Activated CD8-positive, alpha-beta memory T cell treated with anti-CD3 and anti-CD28 coated beads, Interleukin-2, amount 50 U/mL, for 24 hours (primary cell): Measurements from ENCODE around the gene ZNF488.

Experiments
- DNase-seq: peaks from one replicate; pipeline ENCODE4 v3.0.0-alpha.2; 2020; ENCODE audit errors: extremely low read depth

Gene ZNF488

GRCh38 chr10:47366731-47367460 lies 17.2 kb downstream of the ZNF488 start:
- DNase-seq = no peak

GRCh38 chr10:47366181-47366631 lies 17.9 kb downstream of the ZNF488 start:
- DNase-seq = no peak

- no peak for DNase-seq
These were observed 18.5 kb downstream of the ZNF488 start for GRCh38 chr10:47365431-47366180.

DNA sequence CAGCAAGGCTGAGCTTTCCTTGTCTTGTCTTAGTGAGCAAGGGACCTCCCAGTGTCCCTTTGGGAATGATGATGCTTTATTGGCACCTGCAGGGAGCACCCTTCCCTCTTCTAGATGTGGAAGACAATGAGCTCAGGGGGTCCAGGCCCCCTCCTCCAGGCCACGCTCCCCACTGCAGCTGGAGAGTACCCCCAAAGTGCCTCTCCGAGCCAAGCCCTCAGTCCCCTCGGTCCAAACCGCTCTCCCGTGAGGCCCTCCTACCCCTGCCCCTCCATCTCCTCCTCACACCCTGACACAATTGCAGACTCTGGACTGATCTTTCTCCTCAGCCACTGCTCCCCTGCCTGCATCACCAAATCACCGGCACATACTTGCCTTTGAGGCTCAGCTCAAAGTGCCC lies 19.2 kb downstream of the ZNF488 start:
- no peak for DNase-seq

DNA sequence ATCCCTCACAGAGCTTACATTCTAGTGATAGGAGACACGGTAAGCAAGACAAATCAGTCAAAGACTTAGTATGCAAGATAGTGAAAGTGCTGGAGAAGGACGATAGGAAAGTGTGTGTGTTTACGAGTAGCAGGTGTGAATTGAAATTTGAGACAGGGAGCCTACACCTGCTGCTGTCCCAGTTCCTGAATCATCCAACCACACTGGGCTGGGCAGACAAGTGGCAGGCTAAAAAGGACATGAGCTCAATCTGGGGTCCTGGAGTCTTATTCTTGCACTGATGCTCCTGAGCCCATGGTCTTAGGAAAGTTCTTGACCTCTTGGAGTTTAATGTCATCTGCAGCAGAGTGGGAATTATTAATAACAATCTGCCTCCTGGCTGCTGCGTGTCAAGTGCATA lies 19.7 kb downstream of the ZNF488 start:
- no peak for DNase-seq

GRCh38 chr10:47363781-47364180 lies 20.3 kb downstream of the ZNF488 start:
- DNase-seq = no peak

GRCh38 chr10:47362199-47362598 lies 21.9 kb downstream of the ZNF488 start:
- no peak for DNase-seq

GRCh38 chr10:47361293-47361692 lies 22.8 kb downstream of the ZNF488 start:
- DNase-seq = no peak

DNA sequence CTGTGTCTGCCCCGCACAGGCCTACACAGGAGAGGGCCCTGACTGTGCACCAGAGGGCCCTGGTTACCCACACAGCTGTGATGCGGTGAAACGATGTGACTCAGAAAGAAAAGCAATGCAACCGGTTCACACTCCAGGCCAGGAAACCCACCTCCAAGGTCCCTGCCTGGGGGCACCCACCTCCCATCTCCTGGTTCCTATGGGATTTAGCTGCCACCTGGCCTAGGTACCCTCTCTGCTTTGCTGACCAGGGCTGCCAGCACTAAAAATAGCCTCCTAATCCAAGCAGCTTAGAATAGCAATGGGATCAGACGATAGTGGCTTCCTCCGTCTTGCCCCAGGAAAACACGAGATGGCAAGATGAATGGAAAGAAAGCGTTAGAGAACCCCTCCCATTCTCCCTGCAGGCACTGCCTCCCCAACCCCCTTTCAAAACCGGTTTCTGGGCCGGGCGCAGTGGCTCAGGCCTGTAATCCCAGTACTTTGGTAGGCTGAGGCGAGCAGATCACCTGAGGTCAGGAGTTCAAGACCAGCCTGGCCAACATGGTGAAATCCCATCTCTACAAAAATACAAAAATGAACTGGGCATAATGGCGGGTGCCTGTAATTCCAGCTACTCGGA lies 23.6 kb downstream of the ZNF488 start:
- no peak for DNase-seq

- no peak for DNase-seq
These were observed 24.3 kb downstream of the ZNF488 start for GRCh38 chr10:47359626-47360418.

- DNase-seq = no peak
These were observed 25.0 kb downstream of the ZNF488 start for GRCh38 chr10:47359101-47359500.

DNA sequence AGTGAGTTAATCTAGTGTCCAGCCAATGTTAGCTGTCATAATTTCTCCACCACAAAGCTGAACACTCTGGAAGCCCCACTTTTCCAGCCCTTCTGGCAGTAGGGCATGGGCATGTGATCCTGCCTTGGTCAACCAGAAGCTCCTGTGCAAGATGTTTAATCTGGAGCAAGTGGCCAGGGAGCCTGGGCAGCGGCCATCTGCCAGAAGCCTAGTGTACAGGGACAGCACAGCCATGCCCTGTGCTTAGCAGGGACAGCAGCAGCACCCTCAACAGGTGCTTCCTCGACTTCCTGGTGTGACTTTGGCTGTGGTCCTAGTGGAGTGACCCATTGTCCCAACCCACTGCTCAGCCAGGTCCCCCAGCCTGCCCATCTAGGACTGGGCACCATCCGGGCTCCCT lies 25.6 kb downstream of the ZNF488 start:
- no peak for DNase-seq

DNA sequence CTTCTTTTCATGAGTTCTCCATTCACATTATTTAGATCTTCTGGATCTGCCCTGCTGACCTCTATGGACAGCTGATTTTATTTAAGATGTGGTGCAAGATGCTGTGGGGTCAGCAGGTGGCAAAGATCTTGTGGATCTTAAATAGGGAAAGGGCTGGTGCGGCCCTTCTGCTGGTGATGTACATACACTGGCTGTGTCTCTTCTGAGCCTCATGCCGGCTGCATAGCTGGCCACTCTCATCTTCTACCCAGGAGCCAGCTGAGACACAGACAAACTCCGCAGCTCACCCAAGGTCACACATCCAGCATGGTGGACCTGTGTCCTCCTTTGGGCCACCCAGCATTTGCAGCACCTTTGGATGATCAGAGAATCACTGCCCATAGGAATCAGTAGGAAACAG lies 26.2 kb downstream of the ZNF488 start:
- no peak for DNase-seq

DNA sequence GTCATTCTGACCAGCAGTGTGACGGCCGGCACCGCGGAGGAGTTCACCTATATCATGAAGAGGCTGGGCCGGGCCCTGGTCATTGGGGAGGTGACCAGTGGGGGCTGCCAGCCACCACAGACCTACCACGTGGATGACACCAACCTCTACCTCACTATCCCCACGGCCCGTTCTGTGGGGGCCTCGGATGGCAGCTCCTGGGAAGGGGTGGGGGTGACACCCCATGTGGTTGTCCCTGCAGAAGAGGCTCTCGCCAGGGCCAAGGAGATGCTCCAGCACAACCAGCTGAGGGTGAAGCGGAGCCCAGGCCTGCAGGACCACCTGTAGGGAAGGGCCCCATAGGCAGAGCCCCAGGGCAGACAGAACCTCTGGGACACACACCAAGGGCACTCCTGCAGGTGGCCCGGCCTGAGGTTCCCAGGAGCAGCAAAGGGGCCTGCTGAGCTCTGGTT lies 26.9 kb downstream of the ZNF488 start:
- no peak for DNase-seq

DNA sequence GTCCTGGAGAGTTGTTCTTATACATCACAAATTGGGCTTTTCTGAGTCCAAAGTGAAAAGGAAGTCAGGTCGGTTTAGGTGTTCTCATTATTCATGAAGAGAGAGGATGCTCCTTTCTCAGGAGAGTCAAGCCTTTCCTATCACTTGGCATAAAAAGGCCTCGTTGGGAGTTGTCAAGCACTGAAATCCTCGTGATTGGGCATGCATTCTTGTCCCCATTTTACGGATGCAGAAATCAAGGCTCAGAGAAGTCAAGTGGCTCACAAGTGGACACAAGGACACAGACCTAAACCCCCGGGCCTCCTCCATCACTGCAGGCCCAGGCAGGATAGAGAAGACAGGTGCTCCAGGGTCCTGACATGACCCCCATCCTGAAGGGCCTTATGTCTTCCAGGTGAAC lies 27.4 kb downstream of the ZNF488 start:
- DNase-seq = no peak

- no peak for DNase-seq
These were observed 29.2 kb downstream of the ZNF488 start for GRCh38 chr10:47354900-47355299.

- no peak for DNase-seq
These were observed 29.9 kb downstream of the ZNF488 start for GRCh38 chr10:47354165-47354564.

DNA sequence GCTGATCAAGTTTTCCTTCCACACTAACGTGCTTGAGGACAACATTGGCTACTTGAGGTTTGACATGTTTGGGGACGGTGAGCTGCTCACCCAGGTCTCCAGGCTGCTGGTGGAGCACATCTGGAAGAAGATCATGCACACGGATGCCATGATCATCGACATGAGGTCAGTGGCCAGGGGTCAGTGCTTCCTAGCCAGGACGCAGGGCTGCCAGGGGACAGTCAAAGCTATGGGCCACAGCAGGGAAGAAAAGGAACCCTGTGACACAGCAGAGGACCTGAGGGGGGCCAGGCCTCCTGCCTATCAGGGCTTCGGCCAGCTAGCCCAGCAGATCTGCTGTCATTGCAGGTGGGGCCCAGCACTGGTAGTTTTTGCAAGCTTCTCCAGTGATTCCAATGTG lies 30.7 kb downstream of the ZNF488 start:
- no peak for DNase-seq

- no peak for DNase-seq
These were observed 31.9 kb downstream of the ZNF488 start for GRCh38 chr10:47351899-47352815.

GRCh38 chr10:47350671-47351640 lies 33.1 kb downstream of the ZNF488 start:
- no peak for DNase-seq
